GM21529 (cell line): ENCODE results near the gene ACOT4.
"Not testable (repeated sequence)": the region's sequence is repeated elsewhere in the genome, so short reads cannot be mapped to it uniquely, and the experiment has no call there.

Experiments
- ATAC-seq: cut with Tn5 transposase; IDR thresholded peaks from one replicate; pipeline ENCODE4 v1.9.1; 2021; ENCODE audit not compliant: unreplicated experiment

ACOT4 gene

DNA sequence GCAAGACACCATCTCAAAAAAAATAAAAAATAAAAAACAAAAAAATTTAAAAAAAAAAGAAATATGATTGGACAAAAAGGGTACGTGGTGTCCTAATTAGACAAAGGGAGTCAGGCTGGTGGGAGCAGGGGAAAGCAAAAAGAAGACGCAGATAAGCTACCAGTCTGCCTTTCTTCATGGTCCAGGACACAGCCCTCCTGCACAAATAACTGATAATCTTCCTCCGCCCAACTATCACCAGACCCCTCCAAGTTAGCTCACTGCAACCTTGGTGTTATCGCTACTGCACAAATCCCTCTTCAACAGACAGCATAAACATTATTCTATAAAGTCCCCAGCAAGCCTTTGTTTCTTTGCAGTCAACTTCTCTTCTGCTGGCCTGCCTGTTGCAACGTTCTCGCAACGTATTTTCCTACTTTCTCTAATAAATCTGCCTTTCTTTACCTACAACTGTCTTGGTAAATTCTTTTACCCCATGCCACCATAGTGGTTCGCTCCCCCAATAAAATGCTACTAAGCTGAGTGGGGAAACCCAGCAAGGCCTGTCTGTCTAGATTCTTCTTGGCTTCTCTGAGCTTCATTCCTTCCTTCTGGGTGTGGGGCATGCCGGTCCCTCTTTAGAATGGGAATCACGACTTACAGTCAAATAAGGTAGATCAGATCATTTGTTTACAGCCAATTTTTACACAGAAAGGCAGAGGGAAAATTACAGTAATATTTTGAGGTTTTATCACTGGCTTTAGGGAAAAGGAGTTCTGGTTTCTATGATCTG, 38.5 kb downstream of the ACOT4 start:
- no peak for ATAC-seq

DNA sequence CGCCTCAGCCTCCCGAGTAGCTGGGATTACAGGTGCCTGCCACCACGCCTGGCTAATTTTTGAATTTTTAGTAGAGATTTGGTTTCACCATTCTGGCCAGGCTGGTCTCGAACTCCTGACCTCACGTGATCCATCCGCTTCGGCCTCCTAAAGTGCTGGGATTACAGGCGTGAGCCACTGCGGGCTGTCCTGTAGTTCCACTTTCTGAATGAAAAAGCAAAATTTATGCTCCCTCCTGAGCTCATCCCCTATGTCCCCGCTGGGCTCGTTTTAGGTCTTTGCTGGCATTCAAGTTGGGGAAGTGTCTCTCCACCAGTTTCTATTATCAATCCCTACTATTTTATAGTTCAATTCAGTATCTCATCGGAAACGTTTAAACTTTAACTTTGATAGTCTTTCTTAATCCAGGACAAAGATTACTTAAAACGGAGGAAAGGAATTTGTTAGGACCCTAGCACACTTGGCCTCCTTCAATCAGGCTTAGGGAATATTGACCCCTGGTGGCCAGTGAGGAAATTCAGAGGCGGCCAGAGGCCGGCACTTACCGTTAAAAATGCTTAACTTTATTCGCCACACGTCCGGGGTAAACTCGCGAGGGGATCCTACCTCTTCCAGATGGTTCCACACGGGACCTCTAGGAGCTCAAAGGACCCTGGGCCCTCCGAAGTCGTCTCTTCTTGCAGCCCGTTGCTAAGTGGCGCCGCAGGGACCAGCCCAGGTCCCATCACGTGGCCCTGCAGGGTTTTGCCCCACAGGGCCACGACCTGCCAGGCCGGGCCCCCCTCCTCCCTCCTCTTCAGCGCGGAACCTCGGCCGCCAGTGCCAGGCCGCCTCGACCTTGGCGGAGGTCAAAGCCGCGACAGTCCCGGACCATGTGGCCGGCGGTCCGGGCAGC, 41.7 kb downstream of the ACOT4 start:
- peak; percentile 49 for ATAC-seq

DNA sequence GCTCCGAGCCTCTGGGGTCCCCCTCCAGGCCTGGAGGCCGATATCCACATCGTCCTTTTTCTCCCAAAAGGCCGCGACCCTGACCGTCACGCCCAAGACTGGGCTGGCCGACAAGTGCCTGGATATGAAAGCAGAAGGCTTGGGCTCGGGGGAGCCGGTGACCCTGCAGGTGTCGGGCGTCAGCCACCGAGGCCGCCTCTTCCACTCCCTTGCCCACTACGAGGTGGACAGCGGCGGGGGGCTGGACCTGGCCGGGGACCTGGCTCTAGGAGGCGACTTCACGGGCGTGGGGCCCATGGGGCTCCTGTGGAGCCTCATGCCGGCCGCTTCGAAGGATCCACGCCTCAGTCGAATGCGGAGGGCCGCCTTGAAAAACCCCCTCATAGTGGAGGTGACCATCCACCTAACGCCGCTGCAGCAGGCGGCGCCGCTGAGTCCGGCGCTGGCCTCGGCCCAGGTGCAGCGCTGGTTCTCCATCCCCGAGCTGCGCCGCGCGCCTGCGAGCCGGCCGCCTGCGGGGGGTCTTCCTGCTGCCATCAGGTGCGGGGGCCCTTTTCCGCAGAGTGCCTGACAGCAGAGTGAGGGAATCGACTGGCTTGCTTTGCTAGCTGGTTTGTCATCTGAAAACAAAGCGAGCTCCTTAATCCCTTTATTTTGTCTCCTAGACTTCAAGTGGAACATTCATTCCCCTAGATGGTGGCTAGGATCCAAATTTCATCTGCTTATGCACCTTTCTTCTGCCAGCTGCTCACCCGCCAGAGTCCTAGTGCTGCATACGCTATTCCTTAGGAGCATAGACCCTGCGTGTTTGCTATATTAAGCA, 42.5 kb downstream of the ACOT4 start:
- no peak for ATAC-seq

DNA sequence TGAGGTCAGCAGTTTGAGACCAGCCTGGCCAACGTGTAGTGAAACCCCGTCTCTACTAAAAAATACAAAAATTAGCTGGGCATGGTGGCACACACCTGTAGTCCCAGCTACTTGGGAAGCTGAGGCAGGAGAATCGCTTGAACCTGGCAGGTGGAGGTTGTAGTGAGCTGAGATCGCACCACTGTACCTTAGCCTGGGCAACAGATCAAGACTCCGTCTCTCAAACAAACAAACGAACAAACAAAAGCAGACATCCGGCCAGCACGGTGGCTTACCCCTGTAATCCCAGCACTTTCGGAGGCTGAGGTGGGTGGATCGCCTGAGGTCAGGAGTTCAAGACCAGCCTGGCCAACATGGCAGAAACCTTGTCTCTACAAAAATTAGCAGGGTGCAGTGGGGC, 44.7 kb downstream of the ACOT4 start:
- ATAC-seq, result not testable (repeated sequence)

DNA sequence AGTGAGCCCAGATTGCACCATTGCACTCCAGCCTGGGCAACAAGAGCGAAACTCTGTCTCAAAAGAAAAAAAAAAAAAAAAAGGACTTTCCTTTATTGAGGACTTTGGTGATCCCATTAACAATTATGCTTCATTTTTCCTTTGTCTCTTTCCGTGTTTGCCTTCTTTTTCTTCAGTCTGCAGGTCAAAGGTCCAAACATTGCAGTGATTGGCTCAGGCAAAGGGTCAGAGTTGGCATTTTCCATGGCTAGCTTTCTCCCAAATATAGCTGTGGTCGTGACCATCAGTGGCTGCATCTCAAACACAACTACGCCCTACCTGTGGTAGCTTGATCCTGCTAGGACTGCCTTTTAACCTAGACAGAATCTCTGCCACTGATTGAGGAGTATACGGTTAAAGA, 46.2 kb downstream of the ACOT4 start:
- ATAC-seq, result no peak

DNA sequence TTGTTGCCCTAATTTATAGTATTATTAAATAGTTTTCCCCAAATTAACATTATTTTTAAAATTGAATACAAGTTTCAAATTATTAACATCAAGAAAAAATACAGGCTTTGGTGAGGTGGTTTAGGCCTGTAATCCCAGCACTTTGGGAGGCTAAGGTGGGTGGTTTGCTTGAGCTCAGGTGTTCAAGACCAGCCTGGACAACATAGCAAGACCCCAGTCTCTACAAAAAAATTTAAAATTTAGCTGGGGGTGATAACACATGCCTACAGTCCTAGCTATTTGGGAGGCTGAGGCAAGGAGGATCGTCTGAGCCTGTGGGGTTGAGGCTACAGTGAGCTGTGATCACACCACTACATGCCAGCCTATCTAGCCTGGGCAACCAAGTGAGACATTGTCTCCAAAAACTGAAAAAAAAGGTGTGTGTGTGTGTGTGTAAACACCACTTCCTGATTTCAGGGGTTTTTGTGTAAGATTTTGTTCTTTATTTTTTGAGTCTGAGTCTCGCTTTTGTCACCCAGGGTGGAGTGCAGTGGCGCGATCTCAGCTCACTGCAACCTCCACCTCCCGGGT, 49.2 kb downstream of the ACOT4 start:
- ATAC-seq, result no peak

DNA sequence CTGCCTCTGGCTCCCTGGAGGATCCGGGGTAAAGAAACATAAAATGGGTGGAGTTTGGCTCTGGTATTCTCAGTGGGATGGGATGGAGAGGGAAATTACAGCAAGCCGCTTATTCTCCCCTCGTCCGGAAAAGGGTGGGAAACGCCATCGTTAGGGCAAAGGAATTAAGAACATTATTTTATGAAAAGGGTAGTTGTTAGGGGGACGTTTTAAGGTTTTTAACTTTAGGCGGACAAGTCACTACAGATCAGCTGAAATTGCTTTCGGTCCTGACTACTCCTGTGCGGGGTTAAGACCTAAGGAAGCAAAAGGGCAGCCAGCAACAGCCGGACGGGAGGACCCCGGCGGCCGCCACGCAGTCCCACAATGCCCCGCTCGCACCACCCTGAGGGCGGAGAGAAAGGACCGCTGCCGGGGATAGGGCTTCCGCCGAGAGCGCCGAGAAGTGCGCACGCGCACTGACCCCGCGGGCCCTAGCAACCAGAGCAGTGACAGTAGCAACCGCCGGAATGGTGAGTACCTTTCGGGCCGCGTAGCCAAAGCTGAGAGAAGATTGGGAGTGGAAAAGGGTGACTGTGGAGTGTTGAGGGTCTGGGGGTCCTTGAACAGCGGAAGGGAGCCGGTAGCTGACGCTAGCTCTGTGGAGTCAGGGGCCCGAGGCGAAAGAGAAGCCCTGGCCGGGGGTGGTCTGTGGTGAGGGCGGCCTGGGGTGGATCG, 53.0 kb downstream of the ACOT4 start, which contains the start of gene DNAL1:
TSS of gene DNAL1 (plus strand) at position 456 of the 717 bp plus-strand sequence. CDS start at position 510, 54 bp downstream.
- peak; percentile 97 for ATAC-seq

DNA sequence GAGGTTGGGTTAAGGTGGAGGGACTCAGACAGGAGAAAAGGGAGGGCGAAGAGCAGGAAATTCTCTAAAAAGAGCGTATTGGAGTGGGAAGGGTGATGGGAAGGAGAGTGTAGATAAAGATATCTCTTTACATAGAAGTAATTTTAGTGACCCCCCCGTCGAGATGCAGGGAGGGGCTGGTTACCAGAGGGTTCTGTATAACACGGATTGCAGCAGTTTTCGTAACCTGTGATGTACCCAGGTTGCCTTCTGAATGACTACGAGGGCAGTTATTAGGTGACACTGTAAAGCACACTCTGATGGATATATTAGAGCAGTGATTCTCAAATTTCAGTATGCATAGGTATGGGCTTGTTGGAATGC, 53.6 kb downstream of the ACOT4 start:
- no peak for ATAC-seq
